Suprapubic skin (tissue), 4 donors: ENCODE results near the gene RPS4Y1.

ENCODE experiments used
- EP300 ChIP-seq: sonication (generic); formaldehyde crosslinking; IDR thresholded peaks from one replicate; pipeline ENCODE4 v1.6.1; 2017; ENCODE audit warnings: antibody characterized with exemption
- POLR2A ChIP-seq, 2 donors: fragments of 450-650 bp; IDR thresholded peaks; one replicate each; pipeline ENCODE4 v1.6.1; 2017; ENCODE audit warnings: antibody characterized with exemption in 2 of 2, mild to moderate bottlenecking in 2 of 2, moderate library complexity in 2 of 2
- POLR2AphosphoS5 ChIP-seq, 3 donors: sonication (generic); formaldehyde crosslinking; IDR thresholded peaks; one replicate each; pipeline ENCODE4 v1.6.1; 2017; ENCODE audit warnings: antibody characterized with exemption in 3 of 3
- TF ChIP-seq, protein P1 (sequence below), 2 donors: fragments of 200-600 bp in 1 of 2; fragments of 450-650 bp in 1 of 2; sonication (generic) in 1 of 2; IDR thresholded peaks; one replicate each; pipeline ENCODE4 v1.5.1; 2016 to 2019; ENCODE audit warnings: antibody characterized with exemption in 2 of 2, mild to moderate bottlenecking in 1 of 2, moderate library complexity in 1 of 2

DNA sequence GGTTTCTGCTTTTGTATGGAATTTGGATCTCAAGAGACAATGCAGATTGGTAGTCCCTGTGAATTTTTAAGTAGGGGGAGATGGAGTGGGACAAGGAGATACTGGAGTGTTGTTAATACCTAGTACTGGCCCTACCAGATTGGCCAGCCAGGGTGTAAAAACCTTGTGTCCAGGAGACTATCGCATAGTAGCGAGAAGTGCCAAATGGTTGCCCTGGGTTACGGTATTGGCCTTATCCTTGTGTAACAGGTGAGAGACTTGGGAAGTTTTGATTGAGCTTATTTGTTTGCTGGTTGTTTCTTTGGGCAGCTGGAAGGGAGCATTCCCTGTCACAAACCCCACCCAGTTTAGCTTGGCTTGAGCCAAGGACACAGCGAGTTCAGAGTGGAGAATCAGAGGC is 5.4 kb downstream of the RPS4Y1 start:
- TF ChIP-seq, protein P1, sequence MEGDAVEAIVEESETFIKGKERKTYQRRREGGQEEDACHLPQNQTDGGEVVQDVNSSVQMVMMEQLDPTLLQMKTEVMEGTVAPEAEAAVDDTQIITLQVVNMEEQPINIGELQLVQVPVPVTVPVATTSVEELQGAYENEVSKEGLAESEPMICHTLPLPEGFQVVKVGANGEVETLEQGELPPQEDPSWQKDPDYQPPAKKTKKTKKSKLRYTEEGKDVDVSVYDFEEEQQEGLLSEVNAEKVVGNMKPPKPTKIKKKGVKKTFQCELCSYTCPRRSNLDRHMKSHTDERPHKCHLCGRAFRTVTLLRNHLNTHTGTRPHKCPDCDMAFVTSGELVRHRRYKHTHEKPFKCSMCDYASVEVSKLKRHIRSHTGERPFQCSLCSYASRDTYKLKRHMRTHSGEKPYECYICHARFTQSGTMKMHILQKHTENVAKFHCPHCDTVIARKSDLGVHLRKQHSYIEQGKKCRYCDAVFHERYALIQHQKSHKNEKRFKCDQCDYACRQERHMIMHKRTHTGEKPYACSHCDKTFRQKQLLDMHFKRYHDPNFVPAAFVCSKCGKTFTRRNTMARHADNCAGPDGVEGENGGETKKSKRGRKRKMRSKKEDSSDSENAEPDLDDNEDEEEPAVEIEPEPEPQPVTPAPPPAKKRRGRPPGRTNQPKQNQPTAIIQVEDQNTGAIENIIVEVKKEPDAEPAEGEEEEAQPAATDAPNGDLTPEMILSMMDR (IDR thresholded peaks at IDR 0.05): no peak
- no peak for TF ChIP-seq POLR2A (IDR thresholded peaks at IDR 0.05)
- TF ChIP-seq EP300: no peak
- TF ChIP-seq POLR2AphosphoS5 (IDR thresholded peaks at IDR 0.05): no peak
